ENCODE data around the gene SQOR.

DNA sequence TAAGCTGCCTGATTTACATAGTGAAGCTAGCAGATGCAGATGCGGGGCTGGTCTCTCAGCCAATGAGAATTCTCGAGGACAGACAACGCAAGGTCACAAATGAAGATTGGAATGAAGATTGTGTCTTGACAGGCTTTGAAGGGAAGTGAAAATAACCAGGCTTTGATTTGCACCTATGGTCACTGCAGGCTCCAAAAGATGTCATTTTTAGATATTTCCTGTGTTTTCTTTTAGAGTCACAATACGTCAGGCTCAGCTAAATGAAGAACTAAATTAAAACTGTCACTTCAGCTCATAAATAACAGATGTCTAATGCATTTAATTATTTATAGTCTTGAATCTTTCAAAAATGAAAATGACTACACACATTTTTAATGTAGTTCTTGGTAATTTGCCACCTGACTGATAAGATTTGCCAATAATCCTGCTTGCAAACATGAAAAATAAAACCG is 99.5 kb downstream of the SQOR start:
- TF ChIP-seq, protein P1, sequence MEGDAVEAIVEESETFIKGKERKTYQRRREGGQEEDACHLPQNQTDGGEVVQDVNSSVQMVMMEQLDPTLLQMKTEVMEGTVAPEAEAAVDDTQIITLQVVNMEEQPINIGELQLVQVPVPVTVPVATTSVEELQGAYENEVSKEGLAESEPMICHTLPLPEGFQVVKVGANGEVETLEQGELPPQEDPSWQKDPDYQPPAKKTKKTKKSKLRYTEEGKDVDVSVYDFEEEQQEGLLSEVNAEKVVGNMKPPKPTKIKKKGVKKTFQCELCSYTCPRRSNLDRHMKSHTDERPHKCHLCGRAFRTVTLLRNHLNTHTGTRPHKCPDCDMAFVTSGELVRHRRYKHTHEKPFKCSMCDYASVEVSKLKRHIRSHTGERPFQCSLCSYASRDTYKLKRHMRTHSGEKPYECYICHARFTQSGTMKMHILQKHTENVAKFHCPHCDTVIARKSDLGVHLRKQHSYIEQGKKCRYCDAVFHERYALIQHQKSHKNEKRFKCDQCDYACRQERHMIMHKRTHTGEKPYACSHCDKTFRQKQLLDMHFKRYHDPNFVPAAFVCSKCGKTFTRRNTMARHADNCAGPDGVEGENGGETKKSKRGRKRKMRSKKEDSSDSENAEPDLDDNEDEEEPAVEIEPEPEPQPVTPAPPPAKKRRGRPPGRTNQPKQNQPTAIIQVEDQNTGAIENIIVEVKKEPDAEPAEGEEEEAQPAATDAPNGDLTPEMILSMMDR (IDR thresholded peaks at IDR 0.05): no peak
- TF ChIP-seq POLR2A (IDR thresholded peaks at IDR 0.05): no peak

All from body of pancreas (tissue), 4 donors.